ENCODE results near the gene ZNF423. TPM values are rescaled to one million over a fixed set of nuclear protein-coding genes. Genes with fewer than 3 reads are reported as not detected.

Gene ZNF423
- total and polyA plus RNA-seq, 9 of the 15 experiments (the other 6 are each of a cell fraction or from before 2014, with no cell fraction given), result not detected

DNA sequence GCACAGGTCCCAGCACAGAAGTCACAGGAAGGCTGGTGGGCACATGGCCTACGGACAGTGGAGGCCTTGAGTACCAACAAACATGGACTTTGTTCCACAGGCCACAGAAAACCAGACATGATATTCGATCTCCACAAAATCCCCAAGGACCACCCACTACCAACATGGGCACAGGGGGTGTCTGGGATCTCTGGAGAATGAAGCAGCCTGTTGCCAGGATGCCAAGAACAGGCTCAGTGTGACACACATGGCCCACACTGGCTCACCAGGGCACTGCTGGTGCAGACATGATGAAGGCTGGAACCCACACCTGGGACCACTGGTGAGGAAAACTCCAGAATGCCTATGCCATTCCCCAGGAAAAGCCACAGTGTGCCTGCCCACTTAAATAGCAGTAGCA, 362.1 kb downstream of the ZNF423 start (continued):
- no peak for TF ChIP-seq ZNF384 (IDR thresholded peaks at IDR 0.05; ENCODE audit: low read depth, low read length)
- TF ChIP-seq, protein P1, sequence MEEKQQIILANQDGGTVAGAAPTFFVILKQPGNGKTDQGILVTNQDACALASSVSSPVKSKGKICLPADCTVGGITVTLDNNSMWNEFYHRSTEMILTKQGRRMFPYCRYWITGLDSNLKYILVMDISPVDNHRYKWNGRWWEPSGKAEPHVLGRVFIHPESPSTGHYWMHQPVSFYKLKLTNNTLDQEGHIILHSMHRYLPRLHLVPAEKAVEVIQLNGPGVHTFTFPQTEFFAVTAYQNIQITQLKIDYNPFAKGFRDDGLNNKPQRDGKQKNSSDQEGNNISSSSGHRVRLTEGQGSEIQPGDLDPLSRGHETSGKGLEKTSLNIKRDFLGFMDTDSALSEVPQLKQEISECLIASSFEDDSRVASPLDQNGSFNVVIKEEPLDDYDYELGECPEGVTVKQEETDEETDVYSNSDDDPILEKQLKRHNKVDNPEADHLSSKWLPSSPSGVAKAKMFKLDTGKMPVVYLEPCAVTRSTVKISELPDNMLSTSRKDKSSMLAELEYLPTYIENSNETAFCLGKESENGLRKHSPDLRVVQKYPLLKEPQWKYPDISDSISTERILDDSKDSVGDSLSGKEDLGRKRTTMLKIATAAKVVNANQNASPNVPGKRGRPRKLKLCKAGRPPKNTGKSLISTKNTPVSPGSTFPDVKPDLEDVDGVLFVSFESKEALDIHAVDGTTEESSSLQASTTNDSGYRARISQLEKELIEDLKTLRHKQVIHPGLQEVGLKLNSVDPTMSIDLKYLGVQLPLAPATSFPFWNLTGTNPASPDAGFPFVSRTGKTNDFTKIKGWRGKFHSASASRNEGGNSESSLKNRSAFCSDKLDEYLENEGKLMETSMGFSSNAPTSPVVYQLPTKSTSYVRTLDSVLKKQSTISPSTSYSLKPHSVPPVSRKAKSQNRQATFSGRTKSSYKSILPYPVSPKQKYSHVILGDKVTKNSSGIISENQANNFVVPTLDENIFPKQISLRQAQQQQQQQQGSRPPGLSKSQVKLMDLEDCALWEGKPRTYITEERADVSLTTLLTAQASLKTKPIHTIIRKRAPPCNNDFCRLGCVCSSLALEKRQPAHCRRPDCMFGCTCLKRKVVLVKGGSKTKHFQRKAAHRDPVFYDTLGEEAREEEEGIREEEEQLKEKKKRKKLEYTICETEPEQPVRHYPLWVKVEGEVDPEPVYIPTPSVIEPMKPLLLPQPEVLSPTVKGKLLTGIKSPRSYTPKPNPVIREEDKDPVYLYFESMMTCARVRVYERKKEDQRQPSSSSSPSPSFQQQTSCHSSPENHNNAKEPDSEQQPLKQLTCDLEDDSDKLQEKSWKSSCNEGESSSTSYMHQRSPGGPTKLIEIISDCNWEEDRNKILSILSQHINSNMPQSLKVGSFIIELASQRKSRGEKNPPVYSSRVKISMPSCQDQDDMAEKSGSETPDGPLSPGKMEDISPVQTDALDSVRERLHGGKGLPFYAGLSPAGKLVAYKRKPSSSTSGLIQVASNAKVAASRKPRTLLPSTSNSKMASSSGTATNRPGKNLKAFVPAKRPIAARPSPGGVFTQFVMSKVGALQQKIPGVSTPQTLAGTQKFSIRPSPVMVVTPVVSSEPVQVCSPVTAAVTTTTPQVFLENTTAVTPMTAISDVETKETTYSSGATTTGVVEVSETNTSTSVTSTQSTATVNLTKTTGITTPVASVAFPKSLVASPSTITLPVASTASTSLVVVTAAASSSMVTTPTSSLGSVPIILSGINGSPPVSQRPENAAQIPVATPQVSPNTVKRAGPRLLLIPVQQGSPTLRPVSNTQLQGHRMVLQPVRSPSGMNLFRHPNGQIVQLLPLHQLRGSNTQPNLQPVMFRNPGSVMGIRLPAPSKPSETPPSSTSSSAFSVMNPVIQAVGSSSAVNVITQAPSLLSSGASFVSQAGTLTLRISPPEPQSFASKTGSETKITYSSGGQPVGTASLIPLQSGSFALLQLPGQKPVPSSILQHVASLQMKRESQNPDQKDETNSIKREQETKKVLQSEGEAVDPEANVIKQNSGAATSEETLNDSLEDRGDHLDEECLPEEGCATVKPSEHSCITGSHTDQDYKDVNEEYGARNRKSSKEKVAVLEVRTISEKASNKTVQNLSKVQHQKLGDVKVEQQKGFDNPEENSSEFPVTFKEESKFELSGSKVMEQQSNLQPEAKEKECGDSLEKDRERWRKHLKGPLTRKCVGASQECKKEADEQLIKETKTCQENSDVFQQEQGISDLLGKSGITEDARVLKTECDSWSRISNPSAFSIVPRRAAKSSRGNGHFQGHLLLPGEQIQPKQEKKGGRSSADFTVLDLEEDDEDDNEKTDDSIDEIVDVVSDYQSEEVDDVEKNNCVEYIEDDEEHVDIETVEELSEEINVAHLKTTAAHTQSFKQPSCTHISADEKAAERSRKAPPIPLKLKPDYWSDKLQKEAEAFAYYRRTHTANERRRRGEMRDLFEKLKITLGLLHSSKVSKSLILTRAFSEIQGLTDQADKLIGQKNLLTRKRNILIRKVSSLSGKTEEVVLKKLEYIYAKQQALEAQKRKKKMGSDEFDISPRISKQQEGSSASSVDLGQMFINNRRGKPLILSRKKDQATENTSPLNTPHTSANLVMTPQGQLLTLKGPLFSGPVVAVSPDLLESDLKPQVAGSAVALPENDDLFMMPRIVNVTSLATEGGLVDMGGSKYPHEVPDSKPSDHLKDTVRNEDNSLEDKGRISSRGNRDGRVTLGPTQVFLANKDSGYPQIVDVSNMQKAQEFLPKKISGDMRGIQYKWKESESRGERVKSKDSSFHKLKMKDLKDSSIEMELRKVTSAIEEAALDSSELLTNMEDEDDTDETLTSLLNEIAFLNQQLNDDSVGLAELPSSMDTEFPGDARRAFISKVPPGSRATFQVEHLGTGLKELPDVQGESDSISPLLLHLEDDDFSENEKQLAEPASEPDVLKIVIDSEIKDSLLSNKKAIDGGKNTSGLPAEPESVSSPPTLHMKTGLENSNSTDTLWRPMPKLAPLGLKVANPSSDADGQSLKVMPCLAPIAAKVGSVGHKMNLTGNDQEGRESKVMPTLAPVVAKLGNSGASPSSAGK (IDR thresholded peaks at IDR 0.05), result no peak
- no peak for TF ChIP-seq CBFA2T2 (conservative IDR thresholded peaks at IDR 0.05)
- TF ChIP-seq GTF2A2 (tag; IDR thresholded peaks at IDR 0.05), result no peak
- TF ChIP-seq ZNF644 (tag; IDR thresholded peaks at IDR 0.05; ENCODE audit: low read depth), result no peak
- TF ChIP-seq RFX7 (CRISPR knock-in tag; IDR thresholded peaks at IDR 0.05), result no peak
